OCI-M2 (cell line): ENCODE results near the gene TBL1Y.
"Not testable (repeated sequence)": the region's sequence is repeated elsewhere in the genome, so short reads cannot be mapped to it uniquely, and the experiment has no call there.

Experiments used
- DNase-seq: peaks from one replicate; lab custom pipeline; 2025; ENCODE audit not compliant: unreplicated experiment; lab: John Stamatoyannopoulos, UW

TBL1Y gene

DNA sequence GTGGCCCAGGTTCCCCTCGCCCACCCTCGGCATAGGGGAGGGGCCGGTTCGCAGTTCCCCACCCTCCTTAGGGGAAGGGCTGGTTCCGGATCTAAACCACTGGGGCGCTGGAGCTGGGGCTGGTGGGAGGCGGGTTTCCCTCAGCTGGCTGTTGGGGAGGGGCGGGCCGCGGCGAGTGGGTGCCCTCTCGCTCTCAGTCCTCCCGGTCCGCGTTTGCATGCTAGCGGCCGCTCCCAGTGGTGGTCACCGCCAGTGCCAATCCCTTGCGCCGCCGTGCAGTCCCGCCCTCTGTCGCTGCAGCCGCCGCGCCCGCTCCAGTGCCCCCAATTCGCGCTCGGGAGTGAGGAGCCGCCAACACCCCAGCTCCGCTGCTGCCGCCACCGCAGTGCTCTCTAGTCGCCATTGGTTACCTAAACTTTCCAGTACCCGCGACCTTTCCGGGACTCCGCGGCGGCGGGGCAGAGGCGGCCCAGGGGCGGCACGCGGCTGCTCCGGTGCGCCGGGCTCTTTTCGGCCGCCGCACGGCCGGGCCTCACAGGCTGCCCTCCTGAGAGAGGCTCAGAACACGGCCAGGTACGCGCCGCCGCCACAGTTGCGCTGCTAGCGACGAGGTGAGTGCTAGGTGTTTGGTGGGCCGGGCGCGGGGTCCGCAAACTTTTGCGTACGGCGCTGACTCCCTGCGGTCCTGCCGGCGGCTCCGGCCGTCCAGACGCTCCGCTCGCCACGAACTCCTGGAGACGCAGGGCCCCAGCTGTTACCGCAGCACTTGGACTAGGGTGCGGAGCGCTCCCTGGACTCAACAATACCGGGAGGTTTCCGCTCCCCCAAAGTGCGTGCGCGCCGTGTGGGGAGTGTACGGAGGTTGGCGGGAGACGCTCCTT is at the start of gene TBL1Y:
TBL1Y (plus strand) TSS at position 326 of the 881 bp plus-strand sequence. CDS start 114,388 bp downstream, outside the sequence.
- no peak for DNase-seq

- no peak for DNase-seq
Measured at GRCh38 chrY:6894496-6894895, 16.0 kb upstream of the TBL1Y start.

DNA sequence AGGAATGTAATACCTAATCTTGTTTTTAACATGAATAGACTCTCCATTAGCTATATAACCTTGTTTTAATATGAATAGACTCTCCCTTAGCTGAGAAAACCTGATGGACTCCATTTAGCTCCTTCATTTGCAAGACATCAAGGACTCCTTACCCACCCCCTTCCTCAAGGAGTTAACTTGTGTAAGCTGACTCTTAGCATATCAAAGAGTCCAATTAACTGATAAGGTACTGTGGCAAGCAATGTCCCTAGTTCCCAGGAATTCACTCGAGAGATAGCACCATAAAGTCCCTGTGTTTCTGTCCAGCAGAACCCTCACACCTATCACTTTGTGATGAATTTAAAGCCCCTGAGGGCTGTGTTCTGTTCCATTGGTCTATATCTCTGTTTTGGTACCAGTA is 15.3 kb upstream of the TBL1Y start:
- DNase-seq: no peak

GRCh38 chrY:6902116-6902515 is 8.4 kb upstream of the TBL1Y start:
- not testable (repeated sequence) for DNase-seq

- DNase-seq: no peak
Measured at GRCh38 chrY:6907591-6907990, 2.9 kb upstream of the TBL1Y start.

GRCh38 chrY:6908021-6908420 is 2.5 kb upstream of the TBL1Y start:
- not testable (repeated sequence) for DNase-seq

- no peak for DNase-seq
Measured at GRCh38 chrY:6909118-6909521, 1.4 kb upstream of the TBL1Y start.

DNA sequence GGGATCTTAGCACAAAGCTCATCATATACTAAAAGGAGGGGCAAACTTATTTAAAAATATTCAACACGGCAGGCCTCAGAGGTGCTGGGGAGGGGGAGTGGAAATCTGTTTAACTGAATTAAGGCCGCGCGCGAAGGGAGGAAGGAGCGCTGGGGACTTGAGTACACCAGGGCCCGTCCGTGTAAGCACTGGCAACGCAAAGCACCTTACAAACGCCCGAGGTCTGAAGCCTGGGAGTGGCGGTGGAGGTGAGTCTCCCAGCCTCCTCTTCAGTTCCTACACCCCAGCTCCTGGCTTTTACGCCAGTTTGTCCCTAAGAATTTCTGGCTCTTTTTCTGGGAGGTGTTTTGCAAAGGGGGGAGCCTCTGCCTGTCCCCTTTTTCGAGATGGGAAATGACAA is 641 bp upstream of the TBL1Y start:
- DNase-seq: no peak

DNA sequence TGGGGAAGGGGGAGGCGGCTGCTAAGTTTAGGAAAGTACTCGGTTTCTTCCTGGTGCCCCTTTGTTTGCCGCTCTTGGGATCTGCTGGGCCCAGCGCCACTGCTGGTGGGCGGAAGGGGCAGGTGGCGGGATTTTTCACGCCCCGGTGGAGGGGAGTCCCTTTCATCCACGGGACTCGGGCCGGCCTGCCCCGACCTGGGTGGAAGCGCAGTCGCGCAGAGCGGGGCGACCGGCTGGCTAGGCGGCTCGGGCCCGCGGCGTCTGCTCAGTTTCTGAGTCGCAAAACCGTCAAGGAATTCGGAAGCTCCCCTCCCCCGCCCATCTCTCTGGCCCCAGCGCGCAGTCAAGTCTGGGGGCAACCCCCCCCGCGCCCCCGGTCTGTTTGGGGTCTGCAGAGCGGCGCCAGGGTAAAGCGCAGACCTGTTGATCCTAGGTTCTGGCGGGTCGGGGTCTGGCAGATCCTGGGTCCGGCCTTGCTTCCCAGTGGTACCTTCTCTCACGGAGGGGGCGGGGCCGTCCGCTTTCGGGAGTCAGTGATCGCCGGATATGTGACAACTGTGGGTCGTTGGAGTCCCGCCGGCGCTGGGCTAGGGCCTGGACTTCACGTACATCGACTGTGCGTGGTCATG is 870 bp downstream of the TBL1Y start, which contains the start of gene AMELY:
AMELY (minus strand) TSS at position 500 of the 629 bp plus-strand sequence. CDS start 39,144 bp downstream, outside the sequence.
- DNase-seq: no peak

DNA sequence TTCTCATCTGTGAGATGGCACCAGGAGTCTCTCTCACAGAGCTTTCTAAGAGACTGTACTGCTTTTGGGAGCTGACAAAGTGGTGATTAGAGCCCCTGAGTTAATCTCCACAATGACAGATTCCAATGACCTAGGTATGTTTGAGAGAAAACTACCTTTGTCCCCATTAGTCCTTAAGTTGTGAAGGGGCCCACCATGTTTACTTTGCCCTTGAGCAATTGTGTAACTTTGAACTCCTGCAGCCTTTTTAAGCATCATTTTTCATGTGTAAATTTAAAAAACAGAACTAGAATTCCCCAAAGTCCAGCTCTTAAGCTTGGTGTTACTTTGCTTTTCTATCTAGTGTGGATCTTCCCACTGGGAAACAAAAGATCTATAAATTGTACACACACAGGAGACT is 2.9 kb downstream of the TBL1Y start:
- DNase-seq: no peak

GRCh38 chrY:6921061-6921460 is 10.6 kb downstream of the TBL1Y start:
- no peak for DNase-seq

- no peak for DNase-seq
Measured at GRCh38 chrY:6928265-6928664, 17.8 kb downstream of the TBL1Y start.

GRCh38 chrY:6929237-6929636 is 18.7 kb downstream of the TBL1Y start:
- DNase-seq: no peak

DNA sequence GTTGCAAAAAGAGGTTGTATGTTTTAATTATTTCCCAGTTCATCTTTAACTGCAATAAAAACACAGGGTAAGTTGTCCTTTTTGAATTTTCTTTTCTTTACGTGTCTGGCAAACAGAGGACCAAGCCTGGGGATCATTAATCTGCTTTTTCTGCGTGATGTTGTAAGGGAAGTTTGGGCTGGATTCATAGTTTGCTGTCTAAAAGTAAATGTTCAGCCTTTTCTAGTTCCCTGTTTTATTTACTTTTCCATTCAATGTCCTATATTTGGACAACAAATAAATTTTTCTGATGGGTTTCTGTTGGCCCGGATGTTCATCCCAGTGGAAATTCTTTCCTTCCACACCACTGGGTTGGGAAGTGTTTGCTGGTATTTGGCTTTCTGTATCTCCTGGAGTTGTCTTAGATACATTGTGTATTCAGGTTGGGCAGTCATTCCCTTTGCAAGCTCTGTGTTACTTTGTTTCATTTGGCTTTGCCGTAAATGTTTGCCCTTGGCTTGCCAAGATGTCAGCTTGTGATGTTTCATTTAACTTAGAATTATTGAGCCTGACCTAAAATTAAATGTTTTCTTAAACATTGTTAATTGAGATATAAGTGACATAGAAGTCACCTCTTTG is 21.4 kb downstream of the TBL1Y start:
- no peak for DNase-seq

DNA sequence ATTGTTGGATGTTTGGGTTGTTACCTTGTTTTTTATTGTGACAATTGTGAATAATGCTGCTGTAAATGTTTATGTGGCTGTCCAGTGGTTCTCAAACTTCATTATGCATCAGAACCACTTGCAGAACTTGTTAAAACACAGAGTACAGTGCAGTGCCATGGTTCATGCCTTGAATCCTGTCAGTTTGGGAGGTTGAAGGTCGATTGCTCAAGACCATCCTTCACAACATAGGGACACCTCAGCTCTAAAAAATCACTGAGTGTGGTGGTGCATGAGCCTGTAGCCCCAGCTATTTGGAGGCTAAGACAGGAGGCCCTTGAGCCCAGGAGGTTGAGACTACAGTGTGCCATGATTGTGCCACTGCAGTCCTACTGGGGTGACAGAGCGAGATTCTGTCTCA is 25.0 kb downstream of the TBL1Y start:
- DNase-seq: no peak

DNA sequence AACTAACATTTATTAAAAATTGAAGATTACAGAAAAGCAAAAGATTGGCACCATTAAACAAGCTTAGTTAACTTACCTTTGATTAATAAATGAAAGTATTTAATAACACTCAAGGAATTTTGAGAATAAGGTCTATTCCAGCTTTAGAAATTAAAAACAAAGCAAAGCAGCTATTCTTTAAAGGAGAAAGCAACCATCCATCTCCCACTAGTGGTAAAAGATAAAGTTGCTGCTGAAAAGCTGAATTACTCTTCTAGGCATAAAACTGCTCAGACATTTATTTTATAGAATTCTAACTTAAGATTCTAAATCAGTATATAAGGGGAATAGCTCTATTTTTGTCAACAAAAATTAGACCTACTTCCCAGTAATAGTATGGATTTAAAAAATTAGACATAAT is 37.2 kb downstream of the TBL1Y start:
- no peak for DNase-seq

DNA sequence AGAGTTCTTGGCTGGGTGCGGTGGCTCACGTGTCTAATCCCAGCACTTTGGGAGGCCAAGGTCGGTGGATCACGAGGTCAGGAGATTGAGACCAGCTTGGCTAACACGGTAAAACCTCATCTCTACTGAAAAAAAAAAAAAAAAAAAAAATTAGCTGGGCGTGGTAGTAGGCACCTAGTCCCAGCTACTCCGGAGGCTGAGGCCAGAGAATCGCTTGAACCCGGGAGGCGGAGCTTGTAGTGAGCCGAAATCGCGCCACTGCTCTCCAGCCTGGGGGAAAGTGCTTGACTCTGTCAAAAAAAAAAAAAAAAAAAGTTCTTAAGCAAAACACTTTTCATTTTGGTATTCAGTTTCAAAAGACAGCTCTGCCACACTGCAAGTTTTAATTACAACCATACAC is 37.9 kb downstream of the TBL1Y start:
- DNase-seq: no peak

- DNase-seq: no peak
Measured at GRCh38 chrY:6949947-6950346, 39.5 kb downstream of the TBL1Y start.

GRCh38 chrY:6964732-6965131 is 54.2 kb downstream of the TBL1Y start:
- DNase-seq: no peak

DNA sequence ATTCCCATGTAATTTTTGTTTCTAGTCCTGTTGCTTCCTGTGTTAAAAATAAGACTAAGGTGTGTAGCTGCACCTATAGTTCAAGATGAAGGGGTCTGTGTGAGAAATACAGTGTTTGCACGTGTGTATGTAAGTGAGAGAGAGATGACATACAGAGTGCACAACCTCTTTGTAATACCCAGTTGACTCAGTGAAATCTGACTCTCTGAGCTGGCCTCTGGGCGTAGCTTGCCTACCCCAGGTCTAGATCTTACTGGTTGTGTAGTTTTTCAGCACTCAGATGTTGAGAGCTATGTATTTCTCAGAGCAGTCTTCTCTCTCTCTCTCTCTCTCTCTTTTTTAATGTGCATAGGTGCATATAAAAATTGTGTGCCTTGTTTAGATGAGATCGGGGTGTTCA is 56.0 kb downstream of the TBL1Y start:
- no peak for DNase-seq

- DNase-seq: no peak
Measured at GRCh38 chrY:6967736-6968135, 57.2 kb downstream of the TBL1Y start.

DNA sequence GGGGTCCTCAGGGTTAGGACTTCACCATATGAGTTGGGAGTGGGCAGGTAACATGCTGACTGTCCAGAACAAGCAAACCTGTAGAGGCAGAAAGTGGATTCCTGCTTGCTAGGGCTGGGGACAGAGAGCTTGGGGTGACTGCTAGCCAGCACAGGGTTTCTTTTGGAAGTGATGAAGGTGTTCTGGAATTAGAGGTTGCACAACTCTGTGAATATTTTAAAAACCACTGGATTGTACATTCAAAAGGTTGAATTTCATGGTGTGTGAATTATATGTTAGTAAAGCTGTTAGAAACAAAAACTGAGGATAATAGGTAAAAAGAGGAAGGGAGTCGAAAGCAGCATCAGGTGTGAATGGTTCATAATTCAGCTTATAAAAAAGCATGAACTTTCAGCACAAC is 57.7 kb downstream of the TBL1Y start:
- DNase-seq: no peak
